Measurements from ENCODE around the gene CD27.
"Not testable (repeated sequence)": the region's sequence is repeated elsewhere in the genome, so short reads cannot be mapped to it uniquely, and the experiment has no call there.

CD27 gene

DNA sequence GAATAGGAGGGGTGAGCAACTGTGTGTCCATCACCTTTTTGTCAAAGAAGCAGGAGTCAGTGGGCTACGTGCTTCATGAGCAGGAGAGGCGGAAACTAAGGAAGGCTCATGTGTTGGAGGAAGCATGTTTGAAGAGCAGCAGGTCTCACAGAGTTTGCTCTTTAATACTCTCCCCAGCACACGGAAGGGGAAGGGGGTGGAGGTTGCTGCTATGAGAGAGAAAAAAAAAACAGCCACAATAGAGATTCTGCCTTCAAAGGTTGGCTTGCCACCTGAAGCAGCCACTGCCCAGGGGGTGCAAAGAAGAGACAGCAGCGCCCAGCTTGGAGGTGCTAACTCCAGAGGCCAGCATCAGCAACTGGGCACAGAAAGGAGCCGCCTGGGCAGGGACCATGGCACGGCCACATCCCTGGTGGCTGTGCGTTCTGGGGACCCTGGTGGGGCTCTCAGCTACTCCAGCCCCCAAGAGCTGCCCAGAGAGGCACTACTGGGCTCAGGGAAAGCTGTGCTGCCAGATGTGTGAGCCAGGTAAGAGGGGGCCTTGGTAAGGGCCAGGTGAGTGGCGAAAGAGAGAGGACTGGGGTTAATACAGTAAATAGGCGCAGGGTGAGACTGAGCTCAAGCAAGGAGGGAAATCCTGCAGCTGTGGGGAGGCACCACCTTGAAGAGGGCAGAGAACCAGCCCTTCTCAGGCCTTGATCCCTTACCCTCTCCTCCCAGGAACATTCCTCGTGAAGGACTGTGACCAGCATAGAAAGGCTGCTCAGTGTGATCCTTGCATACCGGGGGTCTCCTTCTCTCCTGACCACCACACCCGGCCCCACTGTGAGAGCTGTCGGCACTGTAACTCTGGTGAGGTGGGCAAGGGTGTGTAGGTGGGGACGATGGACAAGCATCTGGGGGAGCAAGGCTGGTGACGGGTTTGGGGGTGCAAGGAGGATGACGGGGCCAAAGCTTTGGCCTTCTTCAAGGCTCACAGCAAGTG is at the start of gene CD27:
TSS of gene CD27 (plus strand) at position 252 of the 985 bp plus-strand sequence. CDS start at position 393, 141 bp downstream.
- no peak for DNase-seq (ENCODE audit: low read depth)
- H3K4me3 ChIP-seq (ENCODE audit: low read depth, low read length): no peak within 1 kb of the TSS

DNA sequence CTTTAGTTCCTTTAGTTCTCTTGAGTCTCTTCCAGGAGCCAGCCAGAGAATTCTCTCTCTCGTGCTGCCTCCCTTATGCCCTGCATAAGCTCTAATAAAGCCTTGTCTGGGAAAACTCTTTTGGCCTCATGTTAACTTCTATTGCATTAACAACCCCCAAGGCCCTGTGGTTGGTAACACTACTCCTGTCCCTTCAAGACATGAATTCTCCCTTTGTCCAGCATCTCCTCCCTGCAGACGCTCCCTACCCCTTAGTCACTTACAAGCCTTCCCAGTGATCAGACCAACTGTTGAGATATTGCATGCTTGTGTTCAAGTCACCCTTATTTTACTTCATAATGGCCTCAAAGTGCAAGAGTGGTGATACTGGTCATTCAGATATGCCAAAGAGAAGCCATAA is 48.7 kb upstream of the CD27 start:
- no peak for DNase-seq (ENCODE audit: low read depth)
- H3K4me3 ChIP-seq (ENCODE audit: low read depth, low read length): no peak overlapping the region

DNA sequence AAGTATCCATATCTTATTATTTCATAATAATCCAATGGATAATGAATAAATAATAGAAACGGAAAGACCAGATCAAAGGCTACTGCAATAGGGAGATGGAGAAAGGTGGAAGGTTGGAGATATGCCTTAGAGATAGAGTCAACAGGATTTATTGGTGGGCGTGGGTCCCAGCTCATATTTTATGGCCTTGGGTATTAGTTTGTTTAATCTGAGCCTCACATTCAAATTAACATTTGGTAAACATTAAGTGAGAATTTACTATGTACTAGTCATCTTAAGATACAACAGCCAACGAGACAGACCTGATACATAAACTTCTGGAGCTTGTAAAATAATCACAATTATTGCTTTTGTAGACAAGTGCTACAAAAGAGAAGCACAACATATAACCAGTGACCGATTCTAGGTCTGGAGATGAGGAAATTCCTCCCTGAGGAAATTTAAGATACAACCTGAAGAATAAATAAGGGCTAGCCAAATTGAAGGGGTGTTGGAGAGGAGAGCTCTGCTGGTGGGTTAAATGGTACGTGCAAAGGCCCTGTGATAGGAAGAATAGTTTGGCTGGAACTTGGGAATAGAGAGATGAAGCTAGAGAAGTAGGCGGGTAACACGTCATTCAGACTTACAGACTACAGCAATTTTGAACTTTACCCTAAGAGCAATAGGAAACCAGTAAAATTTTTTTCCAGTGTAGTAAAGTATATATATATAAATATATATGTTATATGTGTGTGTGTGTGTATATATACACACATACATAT is 44.7 kb upstream of the CD27 start:
- H3K4me3 ChIP-seq (ENCODE audit: low read depth, low read length): no peak overlapping the region
- DNase-seq (ENCODE audit: low read depth): no peak

DNA sequence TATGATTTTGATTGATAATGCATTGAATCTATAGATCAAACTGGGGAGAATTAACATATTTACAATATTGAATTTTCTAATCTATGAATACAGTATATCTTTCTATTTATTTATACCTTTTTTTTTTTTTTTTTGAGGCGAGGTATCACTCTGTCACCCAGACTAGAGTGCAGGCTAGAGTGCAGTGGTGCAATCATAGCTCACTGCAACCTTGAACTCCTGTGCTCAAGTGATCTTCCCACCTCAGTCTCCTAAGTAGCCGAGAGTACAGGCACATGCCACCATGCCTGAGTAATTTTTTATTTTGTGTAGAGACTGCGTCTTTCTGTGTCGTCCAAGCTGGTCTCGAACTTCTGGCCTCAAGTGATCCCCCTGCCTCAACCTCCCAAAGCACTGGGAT is 40.4 kb upstream of the CD27 start:
- no peak overlapping the region for H3K4me3 ChIP-seq (ENCODE audit: low read depth, low read length)
- no peak for DNase-seq (ENCODE audit: low read depth)

- H3K4me3 ChIP-seq (ENCODE audit: low read depth, low read length): no peak overlapping the region
- no peak for DNase-seq (ENCODE audit: low read depth)
Observed at GRCh38 chr12:6405963-6406362, 38.8 kb upstream of the CD27 start.

- no peak for DNase-seq (ENCODE audit: low read depth)
- H3K4me3 ChIP-seq (ENCODE audit: low read depth, low read length): no peak overlapping the region
Observed at GRCh38 chr12:6407236-6407954, 37.4 kb upstream of the CD27 start.

DNA sequence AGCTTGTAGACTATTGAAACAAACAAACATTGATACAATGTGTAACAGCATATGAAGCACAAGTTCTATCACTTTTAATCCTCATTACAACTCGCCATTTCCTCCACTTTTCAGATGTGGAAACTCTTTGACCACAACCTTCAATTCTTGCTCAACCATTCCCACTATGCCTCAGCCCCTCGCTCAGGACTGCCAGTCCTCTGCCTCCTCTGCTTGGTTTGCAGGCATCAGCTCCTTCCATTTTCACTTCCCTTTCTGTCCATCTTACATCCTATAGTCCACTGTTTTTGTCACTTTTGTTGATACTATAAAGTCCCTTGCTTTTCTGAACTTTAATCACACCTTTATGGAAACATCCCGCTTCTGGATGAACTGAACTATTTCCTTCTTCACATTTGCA is 28.2 kb upstream of the CD27 start:
- DNase-seq (ENCODE audit: low read depth): no peak
- no peak overlapping the region for H3K4me3 ChIP-seq (ENCODE audit: low read depth, low read length)

GRCh38 chr12:6418796-6419195 is 26.0 kb upstream of the CD27 start:
- H3K4me3 ChIP-seq (ENCODE audit: low read depth, low read length): no peak overlapping the region
- DNase-seq (ENCODE audit: low read depth): no peak

DNA sequence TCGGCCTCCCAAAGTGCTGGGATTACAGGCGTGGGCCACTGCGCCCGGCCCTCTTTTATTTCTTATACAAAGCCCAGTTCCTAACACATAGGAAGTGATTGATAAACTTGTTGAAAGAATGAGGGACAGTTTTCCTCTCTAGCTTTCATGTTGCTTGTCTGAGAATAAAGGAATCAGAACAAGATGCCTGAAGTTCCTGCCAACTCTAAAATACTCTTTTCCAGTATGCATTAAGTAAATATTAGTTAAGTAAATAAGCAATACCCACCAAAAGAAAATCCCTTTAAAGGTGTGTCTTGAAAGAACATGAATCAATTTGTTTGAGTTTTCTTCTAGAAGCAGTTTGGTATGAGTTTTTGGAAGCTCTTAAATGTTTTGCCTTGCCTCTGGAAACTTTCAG is 24.4 kb upstream of the CD27 start:
- no peak overlapping the region for H3K4me3 ChIP-seq (ENCODE audit: low read depth, low read length)
- no peak for DNase-seq (ENCODE audit: low read depth)

DNA sequence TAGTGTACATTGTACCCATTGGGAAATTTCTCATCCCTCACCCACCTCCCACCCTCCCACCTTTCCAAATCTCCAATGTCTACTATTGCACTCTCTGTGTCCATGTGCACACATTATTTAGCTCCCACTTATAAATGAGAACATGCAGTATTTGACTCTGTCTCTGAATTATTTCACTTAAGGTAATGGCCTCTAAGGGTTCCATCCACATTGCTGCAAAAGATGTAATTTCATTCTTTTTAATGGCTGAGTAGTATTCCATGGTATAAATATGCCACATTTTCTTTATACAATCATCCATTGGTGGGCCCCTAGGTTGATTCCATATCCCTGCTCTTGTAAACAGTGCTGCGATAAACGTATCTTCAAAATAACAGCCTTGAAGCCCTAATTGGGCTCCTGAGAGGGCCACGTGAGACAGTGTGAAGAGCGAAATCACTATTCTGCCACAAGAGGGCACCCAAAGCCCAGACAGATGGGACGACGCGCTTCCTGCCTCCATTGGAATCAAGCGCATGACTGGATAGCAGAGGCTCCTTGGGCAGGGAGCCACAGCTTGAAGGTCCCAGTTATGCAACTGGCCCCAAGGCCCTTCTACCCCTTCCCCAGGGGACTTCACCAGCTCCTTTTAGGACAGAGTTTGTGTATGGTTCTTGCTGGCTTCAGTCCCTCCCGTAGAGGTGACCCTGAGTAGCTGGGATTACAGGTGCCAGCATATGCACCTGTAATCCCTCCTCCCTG is 21.3 kb upstream of the CD27 start:
- DNase-seq (ENCODE audit: low read depth): peak; percentile 56
- no peak overlapping the region for H3K4me3 ChIP-seq (ENCODE audit: low read depth, low read length)

DNA sequence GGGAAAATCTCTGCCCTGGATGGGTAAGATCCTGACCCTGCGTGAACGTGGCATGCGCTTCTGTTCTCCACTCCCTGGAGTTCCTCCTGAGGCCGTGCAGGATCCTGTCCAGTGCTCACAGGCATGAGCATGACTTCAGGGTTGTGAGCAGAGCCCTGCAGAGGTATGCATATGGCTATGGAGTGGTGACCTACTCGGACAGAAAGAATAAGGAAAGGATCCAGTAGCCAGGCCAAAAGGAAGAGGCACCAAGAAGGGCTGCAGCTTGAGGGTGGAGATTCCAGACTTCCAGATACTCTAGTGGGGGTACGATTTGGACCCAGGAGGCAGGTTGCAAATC is 20.8 kb upstream of the CD27 start:
- DNase-seq (ENCODE audit: low read depth): no peak
- no peak overlapping the region for H3K4me3 ChIP-seq (ENCODE audit: low read depth, low read length)

DNA sequence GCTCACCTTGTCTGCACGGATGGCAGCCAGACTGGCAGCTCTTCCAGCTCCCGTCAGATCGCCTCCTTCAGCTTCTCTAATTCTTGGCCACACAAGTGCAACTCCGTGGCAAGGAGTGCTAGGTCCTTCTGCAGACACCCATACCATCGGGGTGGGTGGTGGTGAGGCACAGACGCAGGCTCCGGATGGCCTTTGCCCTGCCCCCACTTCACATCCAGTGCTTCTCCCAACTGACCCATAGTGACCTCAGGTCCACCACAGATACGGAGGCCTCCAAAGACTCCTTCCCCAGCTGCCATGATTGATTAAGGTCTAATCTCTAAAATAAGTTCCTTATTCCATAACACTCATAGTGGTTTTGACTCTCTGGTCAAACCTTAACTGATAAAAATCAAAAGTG is 19.9 kb upstream of the CD27 start:
- H3K4me3 ChIP-seq (ENCODE audit: low read depth, low read length): no peak overlapping the region
- DNase-seq (ENCODE audit: low read depth): no peak

GRCh38 chr12:6425590-6426531 is 18.9 kb upstream of the CD27 start:
- H3K4me3 ChIP-seq (ENCODE audit: low read depth, low read length): no peak overlapping the region
- no peak for DNase-seq (ENCODE audit: low read depth)

- H3K4me3 ChIP-seq (ENCODE audit: low read depth, low read length): no peak overlapping the region
- DNase-seq (ENCODE audit: low read depth): no peak
Observed at GRCh38 chr12:6426882-6427671, 17.7 kb upstream of the CD27 start.

DNA sequence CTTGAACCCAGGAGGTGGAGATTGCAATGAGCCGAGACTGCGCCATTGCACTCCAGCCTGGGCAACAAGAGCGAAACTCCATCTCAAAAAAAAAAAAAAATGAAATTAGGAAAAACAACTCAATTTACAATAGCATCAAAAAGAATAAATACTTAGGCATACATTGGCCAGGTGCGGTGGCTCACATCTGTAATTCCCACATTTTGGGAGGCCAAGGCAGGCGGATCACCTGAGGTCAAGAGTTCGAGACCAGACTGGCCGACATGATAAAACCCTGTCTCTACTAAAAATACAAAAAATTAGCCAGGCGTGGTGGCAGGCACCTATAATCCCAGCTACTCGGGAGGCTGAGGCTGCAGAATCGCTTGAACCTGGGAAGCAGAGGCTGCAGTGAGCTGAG is 17.0 kb upstream of the CD27 start:
- H3K4me3 ChIP-seq (ENCODE audit: low read depth, low read length); DNase-seq (ENCODE audit: low read depth): not testable (repeated sequence)

- no peak overlapping the region for H3K4me3 ChIP-seq (ENCODE audit: low read depth, low read length)
- no peak for DNase-seq (ENCODE audit: low read depth)
Observed at GRCh38 chr12:6428326-6428725, 16.4 kb upstream of the CD27 start.

GRCh38 chr12:6430124-6430989 is 14.4 kb upstream of the CD27 start:
- peak; percentile 90 for DNase-seq (ENCODE audit: low read depth)
- no peak overlapping the region for H3K4me3 ChIP-seq (ENCODE audit: low read depth, low read length)

Measured in skeletal muscle cell (primary cell).